GM15510 (cell line): ENCODE results near the gene CCDC33.

Experiments used
- POLR2A ChIP-seq: IDR thresholded peaks from 3 replicates; pipeline ENCODE4 v1.6.1; 2011; ENCODE audit warnings: borderline replicate concordance; ENCODE audit not compliant: insufficient read length; ENCODE audit errors: extremely low read depth

CCDC33 gene

GRCh38 chr15:74307827-74308811 lies 72.0 kb downstream of the CCDC33 start:
- no peak for TF ChIP-seq POLR2A

GRCh38 chr15:74311734-74312444 lies 75.8 kb downstream of the CCDC33 start:
- no peak for TF ChIP-seq POLR2A

- no peak for TF ChIP-seq POLR2A
Observed at GRCh38 chr15:74312445-74313007, 76.4 kb downstream of the CCDC33 start.

GRCh38 chr15:74313889-74314288 lies 77.8 kb downstream of the CCDC33 start:
- TF ChIP-seq POLR2A: no peak

- TF ChIP-seq POLR2A: no peak
Observed at GRCh38 chr15:74314795-74315438, 78.8 kb downstream of the CCDC33 start.

- TF ChIP-seq POLR2A: no peak
Observed at GRCh38 chr15:74315626-74316025, 79.5 kb downstream of the CCDC33 start.

GRCh38 chr15:74316141-74316540 lies 80.0 kb downstream of the CCDC33 start:
- TF ChIP-seq POLR2A: no peak

GRCh38 chr15:74317820-74318375 lies 81.8 kb downstream of the CCDC33 start:
- no peak for TF ChIP-seq POLR2A

GRCh38 chr15:74318376-74319137 lies 82.4 kb downstream of the CCDC33 start:
- no peak for TF ChIP-seq POLR2A

GRCh38 chr15:74319138-74319460 lies 83.0 kb downstream of the CCDC33 start:
- no peak for TF ChIP-seq POLR2A

- no peak for TF ChIP-seq POLR2A
Observed at GRCh38 chr15:74319596-74320351, 83.6 kb downstream of the CCDC33 start.

GRCh38 chr15:74320352-74321247 lies 84.5 kb downstream of the CCDC33 start:
- no peak for TF ChIP-seq POLR2A
